Measurements from ENCODE around the gene APLP2. TPM values are rescaled to one million over a fixed set of nuclear protein-coding genes. Genes with fewer than 3 reads are reported as not detected.

Gene APLP2
- total and polyA plus RNA-seq, 8 donors: 41.1 to 563 (median 147) TPM

Small RNA genes lying within 50 kb of the gene (small RNA-seq; reads per million reads assigned to genes)
- 0 reads per million in 4 donors for gene RF00015
- 0 reads per million in 4 donors for gene RPL34P21

Other genes starting within 250 kb of the APLP2 start
- 100 to 1,000 TPM in 1 of 5 donors, 10 to 100 TPM in 3, 1 to 10 TPM in 1; 5.8 to 127 (median 33.3) TPM for gene NFRKB, start 174.3 kb upstream of the APLP2 start, total RNA-seq
- gene NFRKB, start 174.3 kb upstream of the APLP2 start, polyA plus RNA-seq: 1 to 10 TPM; 4.4 to 7.2 (median 5.4) TPM
- 100 to 1,000 TPM in 1 of 5 donors, 10 to 100 TPM in 2, 1 to 10 TPM in 2; 5.3 to 148 (median 27.7) TPM for gene PRDM10, start 67.1 kb upstream of the APLP2 start, total RNA-seq
- 1 to 10 TPM; 1.7 to 2.0 (median 1.8) TPM for gene PRDM10, start 67.1 kb upstream of the APLP2 start, polyA plus RNA-seq
- 100 to 1,000 TPM in 2 of 5 donors, 10 to 100 TPM in 3; 43.9 to 380 (median 62.5) TPM for gene ST14, start 89.9 kb downstream of the APLP2 start, total RNA-seq
- gene ST14, start 89.9 kb downstream of the APLP2 start, polyA plus RNA-seq: 10 to 100 TPM; 12.4 to 48.6 (median 48.3) TPM
- 100 to 1,000 TPM in 1 of 5 donors, 10 to 100 TPM in 4; 24.6 to 123 (median 72.8) TPM for gene ZBTB44, start 245.0 kb downstream of the APLP2 start, total RNA-seq
- gene ZBTB44, start 245.0 kb downstream of the APLP2 start, polyA plus RNA-seq: 10 to 100 TPM in 2 of 3 donors, 1 to 10 TPM in 1; 8.4 to 13.6 (median 10.9) TPM